GM13976 (cell line): ENCODE measurements around the gene BPHL.

Source experiments
- DNase-seq: peaks from one replicate; pipeline ENCODE4 v3.0.0; 2012; ENCODE audit warnings: low spot score
- CTCF ChIP-seq: IDR thresholded peaks from 2 replicates; pipeline ENCODE4 v1.5.1; 2012; ENCODE audit warnings: borderline replicate concordance, mild to moderate bottlenecking; ENCODE audit not compliant: insufficient read depth; ENCODE audit errors: extremely low read depth, missing control alignments, control extremely low read depth
- in situ Hi-C: fragments of 300-500 bp; cut with MboI; formaldehyde crosslinking; loops from one replicate; pipeline ENCODE4 v1.12.0; 2022; ENCODE audit warnings: low sequenced_read_pairs, mixed read lengths, inconsistent platforms; ENCODE audit not compliant: unreplicated experiment

Gene BPHL

DNA sequence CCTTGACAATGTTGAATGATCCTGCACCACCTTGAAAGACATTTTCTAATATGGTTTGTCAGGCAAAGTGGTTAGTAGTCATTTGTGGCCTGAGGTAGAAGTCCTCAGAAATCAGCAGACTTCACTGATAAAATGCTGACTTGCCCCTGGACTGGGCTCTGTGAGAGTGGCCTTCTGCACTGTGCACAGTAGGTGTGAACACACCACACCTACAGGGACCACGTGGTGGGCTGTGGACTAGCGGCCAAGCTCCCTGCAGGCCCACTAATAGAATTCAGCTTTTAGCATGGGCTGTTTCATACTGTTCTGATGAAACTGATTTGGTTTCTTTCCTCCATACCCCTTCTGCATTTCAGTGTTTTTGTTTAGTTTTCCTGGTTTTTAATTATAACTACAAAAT, 7.3 kb downstream of the BPHL start:
- no peak for DNase-seq
- TF ChIP-seq CTCF, result no peak
- in situ Hi-C loops, result loop anchor here (5.0 kb wide), 1 partner anchor 126 kb away; no protein-coding TSS in a partner anchor

- in situ Hi-C loops, result loop anchor here (5.0 kb wide), 1 partner anchor 124 kb away; no protein-coding TSS in a partner anchor
- TF ChIP-seq CTCF, result no peak
- DNase-seq, result no peak
Observed at GRCh38 chr6:3128356-3129108, 10.0 kb downstream of the BPHL start.

- in situ Hi-C loops, result no loop called here
- TF ChIP-seq CTCF, result no peak
Observed at GRCh38 chr6:3131695-3132094, 13.2 kb downstream of the BPHL start.

GRCh38 chr6:3133515-3133914, 15.0 kb downstream of the BPHL start:
- in situ Hi-C loops, result no loop called here
- DNase-seq, result no peak
- no peak for TF ChIP-seq CTCF

More at GRCh38 chr6:3131695-3132094, 13.2 kb downstream of the BPHL start:
- DNase-seq, result no peak

DNA sequence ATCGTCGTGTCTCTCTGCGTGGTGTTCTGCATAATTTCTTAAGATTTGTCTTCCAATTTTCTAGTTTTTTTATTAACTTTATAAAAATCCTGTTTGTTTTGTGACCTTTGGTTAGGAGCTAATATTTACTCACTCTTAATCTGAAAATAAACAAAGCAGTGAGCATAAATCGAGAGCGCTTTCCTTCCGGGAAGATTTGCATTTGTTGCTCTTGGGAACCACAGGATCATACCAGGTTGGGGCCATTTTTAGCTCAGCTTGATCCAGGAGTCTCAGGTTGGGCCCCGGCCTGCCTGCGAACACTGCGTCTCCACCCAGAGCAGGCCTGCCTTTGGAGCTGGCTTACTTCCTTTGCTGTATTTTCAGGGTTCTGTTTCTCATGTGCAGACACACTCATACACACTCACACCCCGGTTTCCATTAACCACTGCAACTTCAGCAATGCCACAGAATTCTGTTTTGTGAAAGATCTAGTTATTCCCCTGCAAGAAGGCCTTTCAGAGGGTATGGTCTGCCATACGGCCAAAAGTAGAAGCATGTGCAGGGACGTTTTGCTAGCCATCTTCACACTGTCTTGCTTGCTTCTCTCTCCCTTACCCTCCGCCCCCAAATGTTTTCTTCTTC, 17.3 kb downstream of the BPHL start:
- no peak for DNase-seq
- TF ChIP-seq CTCF, result no peak
- in situ Hi-C loops, result no loop called here

DNA sequence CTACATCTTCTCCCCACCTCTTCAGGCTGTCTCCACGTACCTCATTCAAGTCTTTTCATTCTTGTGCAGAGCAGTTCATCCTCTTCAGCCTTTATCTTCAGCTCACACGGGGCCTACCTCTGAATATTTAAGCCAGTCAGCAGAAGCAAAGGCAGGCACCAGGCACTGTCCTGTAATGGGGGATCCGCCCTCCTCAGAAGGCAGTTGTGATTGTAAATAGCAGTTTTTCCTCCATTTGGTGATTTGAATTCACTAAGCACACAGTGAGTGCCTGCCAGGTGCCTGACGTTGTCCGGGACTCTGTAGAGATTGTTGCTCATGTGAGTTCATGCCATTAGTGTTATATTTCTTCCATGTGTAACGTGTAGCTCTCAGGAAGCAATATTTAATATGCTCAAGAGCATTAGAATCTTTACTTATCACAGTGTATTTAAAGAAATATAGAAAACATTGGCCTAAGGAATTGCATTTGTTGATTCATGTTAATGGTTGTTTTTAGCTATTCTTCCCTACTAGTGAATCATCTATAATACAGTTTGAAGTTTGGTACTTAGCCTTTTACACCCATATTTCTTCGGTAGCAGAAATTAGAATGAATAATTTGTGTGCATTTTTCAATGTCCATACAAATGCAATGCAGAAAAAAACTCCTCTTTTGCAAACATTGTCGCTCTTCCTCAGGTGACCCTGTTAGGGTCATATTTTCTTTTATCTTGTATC, 17.9 kb downstream of the BPHL start:
- DNase-seq, result no peak
- in situ Hi-C loops, result no loop called here
- no peak for TF ChIP-seq CTCF
